GM18526 (cell line): Measurements from ENCODE around the gene ALDH8A1.

Source experiments
- POLR2A ChIP-seq: IDR thresholded peaks from 3 replicates; pipeline ENCODE4 v1.6.1; 2011; ENCODE audit not compliant: insufficient read length; ENCODE audit errors: extremely low read depth

ALDH8A1 gene, protein sequence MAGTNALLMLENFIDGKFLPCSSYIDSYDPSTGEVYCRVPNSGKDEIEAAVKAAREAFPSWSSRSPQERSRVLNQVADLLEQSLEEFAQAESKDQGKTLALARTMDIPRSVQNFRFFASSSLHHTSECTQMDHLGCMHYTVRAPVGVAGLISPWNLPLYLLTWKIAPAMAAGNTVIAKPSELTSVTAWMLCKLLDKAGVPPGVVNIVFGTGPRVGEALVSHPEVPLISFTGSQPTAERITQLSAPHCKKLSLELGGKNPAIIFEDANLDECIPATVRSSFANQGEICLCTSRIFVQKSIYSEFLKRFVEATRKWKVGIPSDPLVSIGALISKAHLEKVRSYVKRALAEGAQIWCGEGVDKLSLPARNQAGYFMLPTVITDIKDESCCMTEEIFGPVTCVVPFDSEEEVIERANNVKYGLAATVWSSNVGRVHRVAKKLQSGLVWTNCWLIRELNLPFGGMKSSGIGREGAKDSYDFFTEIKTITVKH

GRCh38 chr6:134949927-134950326 lies at the start of gene ALDH8A1:
Gene ALDH8A1, minus strand, starts transcription at chr6:134950101. Its CDS starts 48 bp downstream, at chr6:134950053.
- TF ChIP-seq POLR2A: no peak

GRCh38 chr6:134999107-134999506 lies 49.2 kb upstream of the ALDH8A1 start:
- TF ChIP-seq POLR2A: no peak

DNA sequence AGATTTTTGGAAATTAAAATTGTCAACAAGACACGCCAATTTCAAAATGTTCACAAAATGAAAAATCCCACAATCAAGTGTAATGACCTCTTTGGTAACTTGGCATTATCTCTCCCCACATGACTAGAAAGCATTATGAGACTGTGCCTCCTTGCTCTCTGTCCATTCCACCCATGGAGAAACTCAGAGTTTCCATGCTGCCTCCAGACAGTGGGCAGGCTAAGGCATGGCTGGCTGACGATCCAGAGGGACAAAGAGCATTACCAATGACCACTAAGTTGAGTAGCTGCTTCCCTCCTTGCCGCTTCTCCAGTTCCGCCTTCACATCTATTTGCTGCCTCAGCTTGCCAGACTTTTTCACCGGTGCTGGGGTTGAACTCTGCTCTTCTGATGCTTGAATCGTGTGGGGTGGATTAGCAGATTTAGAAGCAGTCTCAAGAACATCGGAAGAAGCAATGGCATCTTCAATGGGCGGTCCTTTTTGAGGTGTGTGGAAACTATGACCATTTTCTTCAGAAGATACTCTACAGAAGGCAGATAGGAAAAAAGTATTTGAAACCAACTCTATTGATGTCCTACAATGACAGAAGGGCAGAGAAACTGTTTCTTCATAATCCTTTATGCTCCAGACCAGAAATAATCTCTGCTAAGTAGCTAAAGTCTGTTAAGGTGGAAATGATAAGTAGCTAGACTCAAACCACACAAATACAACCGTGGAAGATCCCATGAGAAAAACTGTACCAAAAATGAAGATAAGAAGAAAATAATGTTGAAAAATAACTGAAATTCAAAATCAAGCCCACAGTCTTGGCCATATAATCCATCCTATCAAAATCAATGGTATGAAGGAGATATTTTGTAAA lies 47.5 kb upstream of the ALDH8A1 start:
- TF ChIP-seq POLR2A: no peak

- TF ChIP-seq POLR2A: no peak
Observed at GRCh38 chr6:134995536-134995935, 45.6 kb upstream of the ALDH8A1 start.

DNA sequence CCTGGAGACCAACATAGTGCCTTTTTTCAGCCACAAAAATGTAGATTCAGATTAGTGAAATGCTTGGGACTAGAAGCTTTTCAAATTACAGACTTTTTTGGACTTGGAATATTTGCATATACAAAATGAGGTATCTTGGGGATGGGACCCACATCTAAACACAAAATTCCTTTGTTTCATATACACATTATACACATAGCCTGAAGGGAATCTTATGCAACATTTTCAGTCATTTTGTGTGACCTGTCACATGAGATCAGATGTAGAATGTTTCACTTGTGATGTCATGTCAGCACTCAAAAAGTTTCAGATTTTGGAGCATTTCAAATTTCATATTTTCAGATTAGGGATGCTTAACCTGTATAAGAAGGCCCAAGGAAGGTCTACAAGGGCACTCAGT lies 44.5 kb upstream of the ALDH8A1 start:
- TF ChIP-seq POLR2A: no peak

- no peak for TF ChIP-seq POLR2A
Observed at GRCh38 chr6:134992155-134992554, 42.3 kb upstream of the ALDH8A1 start.

GRCh38 chr6:134990262-134990661 lies 40.4 kb upstream of the ALDH8A1 start:
- no peak for TF ChIP-seq POLR2A

DNA sequence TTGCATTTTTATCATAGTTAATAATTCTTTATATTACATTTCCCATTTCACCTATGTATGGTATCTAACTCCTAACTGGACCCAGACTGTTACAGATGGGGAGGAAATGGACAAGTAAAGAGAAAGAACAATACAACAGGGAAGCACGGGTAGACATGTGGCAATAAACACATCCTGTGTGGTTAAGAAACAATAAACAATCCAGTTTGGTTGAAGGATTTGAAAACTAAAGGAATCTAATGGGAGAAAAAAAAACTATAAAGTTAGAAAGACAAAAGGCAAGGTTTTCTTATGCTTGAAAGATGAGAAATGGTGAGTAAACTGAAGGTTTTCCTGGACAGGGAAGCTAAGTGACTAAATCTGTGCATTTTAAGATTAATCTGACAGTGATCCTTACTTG lies 34.9 kb upstream of the ALDH8A1 start:
- TF ChIP-seq POLR2A: no peak

DNA sequence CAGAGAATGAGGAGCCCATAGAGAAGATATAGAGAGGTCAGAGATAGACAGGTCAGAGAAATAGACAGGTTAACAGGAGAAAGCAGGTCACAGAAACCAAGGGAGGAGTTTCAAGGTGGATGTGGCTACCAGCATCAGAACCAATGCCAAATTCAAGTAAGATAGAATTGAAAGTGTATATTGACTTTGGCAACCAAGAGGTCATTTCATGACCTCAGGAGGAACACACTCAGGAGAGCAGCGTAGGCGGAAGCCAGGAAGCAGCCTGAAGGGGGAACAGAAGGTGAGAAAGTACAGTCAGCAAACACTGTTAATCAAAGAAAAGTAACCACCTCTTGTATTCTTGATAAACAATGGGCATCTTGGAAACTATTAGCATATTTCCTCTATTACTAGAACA lies 33.9 kb upstream of the ALDH8A1 start:
- TF ChIP-seq POLR2A: no peak

DNA sequence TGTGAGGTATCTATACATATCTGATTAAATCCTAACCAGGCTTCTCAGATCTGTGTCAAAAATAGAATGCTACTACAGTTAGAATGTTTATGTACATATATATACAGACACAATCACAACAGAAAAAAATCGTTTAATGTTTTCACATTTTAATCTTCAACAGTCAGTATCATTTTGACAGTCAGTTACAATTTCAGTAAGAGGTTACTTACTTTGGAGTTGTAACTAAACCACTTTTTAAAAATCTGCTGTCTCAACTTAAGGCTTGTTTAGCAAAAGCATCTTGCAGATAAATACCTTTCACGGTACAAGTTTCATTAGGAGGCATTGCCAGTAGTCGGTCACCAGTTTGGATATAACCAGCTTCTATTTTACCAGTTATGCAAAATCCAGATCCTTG lies 32.3 kb upstream of the ALDH8A1 start:
- no peak for TF ChIP-seq POLR2A

DNA sequence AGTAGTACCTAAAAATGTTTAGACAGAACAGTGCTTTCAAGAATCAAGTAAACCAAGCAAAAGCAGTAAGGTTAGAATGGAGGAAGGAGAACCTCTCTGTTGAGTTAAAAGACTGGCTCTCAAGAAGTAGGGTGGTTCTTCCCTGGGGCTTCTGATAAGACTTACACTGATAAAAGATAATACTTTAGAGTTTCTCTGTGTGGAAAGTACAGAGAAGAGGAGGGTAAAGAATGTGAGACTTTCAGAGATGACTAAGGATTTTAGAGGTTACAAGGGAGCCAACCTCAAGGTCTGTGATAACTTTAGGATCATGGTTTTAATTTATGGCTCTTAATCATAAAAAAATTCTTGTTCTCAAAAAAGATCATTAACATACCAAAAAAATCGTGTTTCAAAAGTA lies 30.9 kb upstream of the ALDH8A1 start:
- no peak for TF ChIP-seq POLR2A

DNA sequence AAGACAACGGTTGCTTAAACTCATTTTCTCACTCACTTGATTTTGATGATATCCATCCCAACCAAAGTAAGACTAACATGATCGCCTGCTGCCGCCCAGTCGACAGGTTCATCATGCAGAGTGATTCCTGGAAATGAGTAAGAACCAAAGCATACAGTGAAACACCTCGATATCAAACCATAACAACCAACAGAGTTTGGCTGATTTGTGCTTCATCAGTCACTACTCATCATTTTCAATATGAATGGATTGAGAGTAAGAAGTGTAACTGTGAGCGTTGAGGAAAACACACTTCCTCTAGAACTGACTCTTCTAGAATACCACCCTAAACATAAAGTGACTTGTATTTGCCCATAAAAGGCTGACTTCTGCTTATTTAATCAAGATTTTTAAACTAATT lies 29.2 kb upstream of the ALDH8A1 start:
- TF ChIP-seq POLR2A: no peak

DNA sequence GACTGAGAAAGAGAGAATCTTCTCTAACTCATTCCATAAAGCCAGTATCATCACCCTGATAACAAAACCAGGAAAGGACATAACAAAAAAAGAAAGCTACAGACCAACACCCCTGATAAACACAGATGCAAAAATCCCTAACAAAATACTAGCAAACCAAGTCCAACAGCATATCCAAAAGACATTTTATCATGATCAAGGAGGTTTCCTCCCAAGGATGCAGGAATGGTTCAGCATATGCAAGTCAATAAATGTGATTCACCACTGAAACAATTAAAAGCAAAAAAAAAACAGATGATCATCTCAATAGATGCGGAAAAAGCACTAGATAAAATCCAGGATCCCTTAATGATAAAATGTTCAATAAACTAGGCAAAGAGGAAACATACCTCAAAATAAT lies 24.5 kb upstream of the ALDH8A1 start:
- no peak for TF ChIP-seq POLR2A

- no peak for TF ChIP-seq POLR2A
Observed at GRCh38 chr6:134967711-134968110, 17.8 kb upstream of the ALDH8A1 start.

GRCh38 chr6:134964451-134965203 lies 14.7 kb upstream of the ALDH8A1 start:
- no peak for TF ChIP-seq POLR2A
